Effector memory CD4-positive, alpha-beta T cell (primary cell): Measurements from ENCODE around the gene TPPP3.

ENCODE experiments used
- DNase-seq, 3 donors: peaks; one replicate each; pipeline ENCODE4 v3.0.0-alpha.2; 2020
- H3K27ac ChIP-seq: 2 replicates; pipeline ENCODE4 v1.7.0; 2013; ENCODE audit warnings: mild to moderate bottlenecking, low read length, moderate library complexity; ENCODE audit not compliant: insufficient read depth, poor library complexity, severe bottlenecking
- H3K27me3 ChIP-seq: replicated peaks from 2 replicates; pipeline ENCODE4 v1.7.0; 2013; ENCODE audit warnings: mild to moderate bottlenecking, low read length; ENCODE audit not compliant: insufficient read depth, control insufficient read depth, poor library complexity, severe bottlenecking
- H3K36me3 ChIP-seq: 2 replicates; pipeline ENCODE4 v1.7.0; 2013; ENCODE audit warnings: mild to moderate bottlenecking, low read length, moderate library complexity; ENCODE audit not compliant: control insufficient read depth, insufficient read depth
- H3K4me1 ChIP-seq: 2 replicates; pipeline ENCODE4 v1.7.0; 2013; ENCODE audit warnings: low read length, mild to moderate bottlenecking; ENCODE audit not compliant: control insufficient read depth, insufficient read depth, poor library complexity, severe bottlenecking
- H3K4me3 ChIP-seq: 2 replicates; pipeline ENCODE4 v1.7.0; 2013; ENCODE audit warnings: low read length, low read depth, mild to moderate bottlenecking; ENCODE audit not compliant: insufficient read depth, poor library complexity, severe bottlenecking
- H3K9me3 ChIP-seq: 2 replicates; pipeline ENCODE4 v1.7.0; 2013; ENCODE audit warnings: mild to moderate bottlenecking, low read length, moderate library complexity; ENCODE audit not compliant: control insufficient read depth

Gene TPPP3

DNA sequence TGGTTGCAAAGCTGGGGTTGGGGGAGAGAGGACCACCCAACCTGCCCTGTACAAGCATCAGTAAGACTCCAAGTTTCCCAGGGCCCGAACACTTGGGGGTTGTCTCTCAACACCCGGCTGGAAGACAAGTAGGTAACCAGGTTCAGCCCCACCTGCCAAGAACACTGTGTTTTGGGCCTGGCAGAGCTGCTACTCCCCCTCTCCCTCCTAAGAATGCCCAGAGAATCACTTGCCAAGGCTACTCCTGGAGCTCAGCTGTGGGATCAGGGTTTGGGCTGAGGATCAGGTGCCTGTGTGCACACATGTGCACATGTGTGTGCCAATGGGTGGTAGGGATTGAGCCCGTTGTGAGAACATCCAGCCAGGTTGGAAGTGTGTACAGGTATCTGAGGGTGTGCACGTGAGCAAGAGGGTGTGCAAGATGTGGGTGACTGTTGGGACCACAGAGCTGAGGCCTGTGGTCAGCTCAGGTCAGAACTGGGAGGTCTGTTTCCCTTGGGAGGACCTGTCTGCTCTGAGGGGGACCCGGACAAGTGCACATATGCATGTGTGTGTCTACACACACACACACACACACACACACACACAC, 39.9 kb upstream of the TPPP3 start:
- Histone ChIP-seq H3K4me1 (peaks cover 6% of the 10 kb centered on the region), H3K27me3 (peaks cover 23% of the 10 kb centered on the region), H3K4me3 (no peak overlapping the region), H3K36me3 (peaks cover 7% of the 10 kb centered on the region), H3K9me3 (no peaks in the 10 kb centered on the region), H3K27ac (no peak overlapping the region)
- no peak for DNase-seq

GRCh38 chr16:67432506-67432890, 39.2 kb upstream of the TPPP3 start:
- H3K27me3 ChIP-seq: peaks cover 23% of the 10 kb centered on the region
- no peaks in the 10 kb centered on the region for H3K36me3 ChIP-seq

DNA sequence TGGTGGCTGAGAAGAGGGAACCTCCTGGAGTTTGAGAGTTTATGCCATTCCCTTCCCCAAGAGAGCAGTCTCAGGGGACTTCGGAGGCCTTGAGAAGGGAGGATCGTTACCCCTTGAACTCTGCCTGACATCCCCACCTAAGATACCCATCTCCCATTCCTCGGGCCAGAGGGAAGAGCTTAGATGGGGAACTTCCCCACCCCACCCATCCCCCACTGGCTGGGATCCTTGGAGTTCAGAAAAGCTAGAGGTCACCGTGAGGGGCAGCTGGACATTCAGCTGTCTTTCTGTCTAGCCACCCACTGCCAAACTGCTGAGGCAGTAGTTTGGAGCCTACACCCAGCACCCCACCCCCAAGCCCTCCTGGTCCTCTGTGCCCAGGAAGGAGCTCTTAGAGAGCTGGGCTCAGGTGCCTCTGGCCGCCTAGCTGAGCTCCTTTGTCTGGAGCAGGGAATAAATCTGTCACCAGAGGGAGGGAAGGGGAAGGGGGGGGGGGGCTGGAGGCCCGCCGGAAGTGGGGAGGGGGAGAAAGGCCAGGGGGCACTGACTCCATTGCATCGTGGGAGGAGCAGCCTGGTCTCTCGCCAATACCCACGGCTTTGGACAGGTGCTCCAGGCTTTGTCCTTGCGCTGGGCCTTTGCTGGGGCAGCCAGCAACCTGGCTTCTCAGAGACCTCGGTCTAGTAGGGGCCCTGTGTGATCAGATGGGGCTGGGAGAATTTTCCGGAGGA, 38.6 kb upstream of the TPPP3 start:
- no peak overlapping the region for H3K4me3 ChIP-seq
- H3K27me3 ChIP-seq: peaks cover 23% of the 10 kb centered on the region

More at GRCh38 chr16:67432506-67432890, 39.2 kb upstream of the TPPP3 start:
- Histone ChIP-seq H3K9me3 (no peaks in the 10 kb centered on the region), H3K4me3 (no peak overlapping the region), H3K4me1 (peaks cover 6% of the 10 kb centered on the region), H3K27ac (no peak overlapping the region)
- DNase-seq: no peak

DNA sequence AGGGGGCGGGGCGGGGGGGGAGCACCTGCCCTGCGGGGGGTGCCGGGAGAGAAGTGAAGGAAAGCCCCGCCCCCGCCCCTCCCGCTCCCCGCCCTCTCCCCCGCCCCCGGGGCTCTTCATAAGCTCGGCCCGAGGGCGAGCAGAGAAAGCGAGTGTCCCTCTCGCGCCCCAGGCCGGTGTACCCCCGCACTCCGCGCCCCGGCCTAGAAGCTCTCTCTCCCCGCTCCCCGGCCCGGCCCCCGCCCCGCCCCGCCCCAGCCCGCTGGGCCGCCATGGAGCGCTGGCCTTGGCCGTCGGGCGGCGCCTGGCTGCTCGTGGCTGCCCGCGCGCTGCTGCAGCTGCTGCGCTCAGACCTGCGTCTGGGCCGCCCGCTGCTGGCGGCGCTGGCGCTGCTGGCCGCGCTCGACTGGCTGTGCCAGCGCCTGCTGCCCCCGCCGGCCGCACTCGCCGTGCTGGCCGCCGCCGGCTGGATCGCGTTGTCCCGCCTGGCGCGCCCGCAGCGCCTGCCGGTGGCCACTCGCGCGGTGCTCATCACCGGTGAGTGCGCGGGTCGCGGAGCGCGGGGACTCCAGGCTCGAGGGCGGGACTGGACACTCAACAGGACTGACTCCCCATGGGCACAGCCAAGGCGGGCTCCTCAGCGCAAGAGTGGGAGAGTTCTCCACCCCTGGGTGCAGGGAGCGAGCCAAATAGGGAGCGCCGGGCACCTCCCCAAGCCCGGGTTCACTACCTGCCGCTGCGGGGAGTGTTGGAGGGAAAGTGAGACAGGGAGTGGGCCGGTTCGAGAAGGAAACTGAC, 37.9 kb upstream of the TPPP3 start, which contains the start of gene HSD11B2:
Gene HSD11B2, plus strand, starts transcription at position 145 of the 798 bp plus-strand sequence. Its CDS starts 128 bp downstream, at position 273.
- peak within 1 kb of the TSS; percentile 47 for H3K4me3 ChIP-seq
- peak in 1 of 3 donors; percentile 6 for DNase-seq
- H3K4me1 ChIP-seq: peaks cover 6% of the 10 kb centered on the region
- H3K27me3 ChIP-seq: peaks cover 23% of the 10 kb centered on the region
- no peaks in the 10 kb centered on the region for H3K9me3 ChIP-seq
- H3K36me3 ChIP-seq: no peaks in the 10 kb centered on the region
- no peak within 1 kb of the TSS for H3K27ac ChIP-seq

More for the DNA sequence above, 38.6 kb upstream of the TPPP3 start:
- Histone ChIP-seq H3K27ac (no peak overlapping the region), H3K36me3 (no peaks in the 10 kb centered on the region), H3K4me1 (peaks cover 6% of the 10 kb centered on the region), H3K9me3 (no peaks in the 10 kb centered on the region)
- no peak for DNase-seq

GRCh38 chr16:67430504-67430976, 37.2 kb upstream of the TPPP3 start:
- H3K27ac ChIP-seq: no peak overlapping the region
- H3K36me3 ChIP-seq: no peaks in the 10 kb centered on the region
- no peaks in the 10 kb centered on the region for H3K9me3 ChIP-seq
- peaks cover 23% of the 10 kb centered on the region for H3K27me3 ChIP-seq
- peaks cover 6% of the 10 kb centered on the region for H3K4me1 ChIP-seq
- H3K4me3 ChIP-seq: peak overlapping the region; percentile 47
- DNase-seq: no peak

- Histone ChIP-seq H3K9me3 (no peaks in the 10 kb centered on the region), H3K27ac (no peak overlapping the region), H3K27me3 (peaks cover 25% of the 10 kb centered on the region)
These were observed 36.7 kb upstream of the TPPP3 start for GRCh38 chr16:67429799-67430503.

GRCh38 chr16:67429053-67429798, 35.9 kb upstream of the TPPP3 start:
- H3K4me1 ChIP-seq: peaks cover 6% of the 10 kb centered on the region
- no peak overlapping the region for H3K27ac ChIP-seq
- peaks cover 28% of the 10 kb centered on the region for H3K27me3 ChIP-seq
- no peak overlapping the region for H3K4me3 ChIP-seq
- DNase-seq: no peak
- H3K36me3 ChIP-seq: no peaks in the 10 kb centered on the region
- no peaks in the 10 kb centered on the region for H3K9me3 ChIP-seq

More at GRCh38 chr16:67429799-67430503, 36.7 kb upstream of the TPPP3 start:
- no peaks in the 10 kb centered on the region for H3K36me3 ChIP-seq
- H3K4me3 ChIP-seq: peak overlapping the region; percentile 47
- no peak for DNase-seq
- peaks cover 6% of the 10 kb centered on the region for H3K4me1 ChIP-seq

DNA sequence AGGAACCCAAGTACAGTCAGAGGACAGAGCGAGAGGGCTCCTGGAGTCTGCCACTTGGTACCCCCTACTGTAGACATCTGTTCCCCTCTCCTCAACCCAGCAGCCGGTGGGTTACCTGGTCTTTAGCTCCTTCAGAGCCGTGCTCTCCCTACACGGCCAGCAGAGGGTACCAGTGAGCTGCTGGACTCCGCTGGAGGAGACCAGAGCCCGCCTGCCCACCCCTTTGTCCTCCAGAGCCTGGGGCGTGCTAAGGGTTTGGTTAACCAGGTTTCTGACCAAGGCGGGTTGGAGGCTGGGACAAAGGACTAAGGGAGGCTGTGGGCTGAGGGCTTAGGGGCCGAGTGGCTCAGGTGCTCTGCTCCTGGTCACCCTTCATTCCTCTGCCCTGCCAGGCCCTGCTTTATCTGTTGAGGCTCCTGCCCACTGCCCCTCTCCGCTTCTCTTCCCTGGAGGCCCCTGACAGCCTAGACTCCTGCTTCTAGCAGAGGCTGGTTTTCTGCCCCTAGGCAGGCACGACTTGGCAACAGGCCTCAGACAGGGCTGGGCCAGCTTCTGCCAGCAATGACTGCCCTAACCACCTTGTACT, 34.9 kb upstream of the TPPP3 start:
- H3K9me3 ChIP-seq: no peaks in the 10 kb centered on the region
- peaks cover 6% of the 10 kb centered on the region for H3K4me1 ChIP-seq
- H3K4me3 ChIP-seq: no peak overlapping the region
- DNase-seq: peak in 1 of 3 donors; percentile 17
- H3K36me3 ChIP-seq: no peaks in the 10 kb centered on the region
- peaks cover 31% of the 10 kb centered on the region for H3K27me3 ChIP-seq
- no peak overlapping the region for H3K27ac ChIP-seq

DNA sequence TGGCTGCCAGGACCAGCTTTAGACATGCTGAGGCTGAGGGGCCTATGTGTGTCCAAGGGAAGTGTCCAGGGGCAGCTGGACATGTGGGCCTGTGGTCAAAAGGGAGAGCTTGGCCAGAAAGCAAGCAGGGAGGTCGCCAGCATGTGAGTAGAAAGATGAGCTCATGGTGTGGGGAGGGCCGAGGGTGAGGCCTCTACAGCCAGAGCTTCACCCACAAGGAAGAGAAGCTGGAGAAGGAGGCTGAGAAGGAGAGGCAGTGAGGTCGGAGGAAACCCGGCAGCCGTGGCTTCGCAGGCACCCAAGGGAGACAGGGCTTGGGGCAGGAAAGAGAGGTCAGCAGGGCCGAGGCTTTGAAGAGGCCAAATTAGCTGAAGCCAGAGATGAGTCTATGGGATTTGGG, 33.7 kb upstream of the TPPP3 start:
- H3K36me3 ChIP-seq: no peaks in the 10 kb centered on the region
- H3K27ac ChIP-seq: no peak overlapping the region
- no peaks in the 10 kb centered on the region for H3K9me3 ChIP-seq
- peaks cover 31% of the 10 kb centered on the region for H3K27me3 ChIP-seq
- DNase-seq: no peak
- H3K4me1 ChIP-seq: peaks cover 6% of the 10 kb centered on the region
- H3K4me3 ChIP-seq: no peak overlapping the region
